GM21381 (cell line): ENCODE results near the gene FAF1.
"Not testable (repeated sequence)": the region's sequence is repeated elsewhere in the genome, so short reads cannot be mapped to it uniquely, and the experiment has no call there.

Experiments used
- ATAC-seq: cut with Tn5 transposase; IDR thresholded peaks from one replicate; pipeline ENCODE4 v1.9.1; 2021; ENCODE audit warnings: mild to moderate bottlenecking, moderate library complexity; ENCODE audit not compliant: unreplicated experiment

FAF1 gene

GRCh38 chr1:50591598-50591997 is 368.5 kb downstream of the FAF1 start:
- ATAC-seq, result no peak

- ATAC-seq, result no peak
Observed at GRCh38 chr1:50582346-50582745, 377.7 kb downstream of the FAF1 start.

- ATAC-seq, result no peak
Observed at GRCh38 chr1:50570066-50570468, 390.0 kb downstream of the FAF1 start.

GRCh38 chr1:50568782-50569181 is 391.3 kb downstream of the FAF1 start:
- no peak for ATAC-seq

GRCh38 chr1:50566405-50566804 is 393.7 kb downstream of the FAF1 start:
- no peak for ATAC-seq

GRCh38 chr1:50564417-50564816 is 395.6 kb downstream of the FAF1 start:
- ATAC-seq, result no peak

- no peak for ATAC-seq
Observed at GRCh38 chr1:50562106-50562505, 398.0 kb downstream of the FAF1 start.

- no peak for ATAC-seq
Observed at GRCh38 chr1:50559421-50559820, 400.6 kb downstream of the FAF1 start.

- ATAC-seq, result no peak
Observed at GRCh38 chr1:50553921-50554320, 406.1 kb downstream of the FAF1 start.

GRCh38 chr1:50548243-50548642 is 411.8 kb downstream of the FAF1 start:
- ATAC-seq, result no peak

- ATAC-seq, result no peak
Observed at GRCh38 chr1:50542362-50542761, 417.7 kb downstream of the FAF1 start.

GRCh38 chr1:50538476-50538875 is 421.6 kb downstream of the FAF1 start:
- no peak for ATAC-seq

GRCh38 chr1:50531601-50532000 is 428.5 kb downstream of the FAF1 start:
- no peak for ATAC-seq

- no peak for ATAC-seq
Observed at GRCh38 chr1:50531027-50531426, 429.0 kb downstream of the FAF1 start.

GRCh38 chr1:50529510-50529909 is 430.6 kb downstream of the FAF1 start:
- ATAC-seq, result no peak

GRCh38 chr1:50527987-50528320 is 432.1 kb downstream of the FAF1 start:
- ATAC-seq, result not testable (repeated sequence)

- peak; percentile 71 for ATAC-seq
Observed at GRCh38 chr1:50527249-50527986, 432.6 kb downstream of the FAF1 start.

GRCh38 chr1:50526431-50526830 is 433.6 kb downstream of the FAF1 start:
- no peak for ATAC-seq

GRCh38 chr1:50523548-50523947 is 436.5 kb downstream of the FAF1 start:
- no peak for ATAC-seq

GRCh38 chr1:50522691-50523342 is 437.2 kb downstream of the FAF1 start:
- no peak for ATAC-seq

- ATAC-seq, result no peak
Observed at GRCh38 chr1:50521703-50522102, 438.4 kb downstream of the FAF1 start.

- ATAC-seq, result no peak
Observed at GRCh38 chr1:50517488-50517887, 442.6 kb downstream of the FAF1 start.

GRCh38 chr1:50516056-50516455 is 444.0 kb downstream of the FAF1 start:
- ATAC-seq, result no peak
